SK-N-SH treated with all-trans-retinoic acid at 6 μM for 48 hours (cell line): Measurements from ENCODE around the gene RIMKLA.

Experiments
- ATAC-seq: fragments of 200-7000 bp; cut with Tn5 transposase; 3 replicates; pipeline ENCODE4 v1.9.1; 2020; ENCODE audit warnings: mild to moderate bottlenecking, moderate library complexity
- ARNTL ChIP-seq: fragments of 450-650 bp; formaldehyde crosslinking; IDR thresholded peaks from 2 replicates; pipeline ENCODE4 v1.5.0; 2020; ENCODE audit warnings: low read depth, mild to moderate bottlenecking, moderate library complexity, borderline replicate concordance
- CSDC2 ChIP-seq: fragments of 250-450 bp; sonication (Bioruptor Pico); IDR thresholded peaks from 2 replicates; pipeline ENCODE4 v1.5.0; 2020; ENCODE audit warnings: mild to moderate bottlenecking, moderate library complexity
- ESRRG ChIP-seq: fragments of 250-450 bp; sonication (Bioruptor Pico); IDR thresholded peaks from 2 replicates; pipeline ENCODE4 v1.6.1; 2021; ENCODE audit warnings: mild to moderate bottlenecking
- GLIS3 ChIP-seq: fragments of 250-450 bp; sonication (Bioruptor Pico); IDR thresholded peaks from 2 replicates; pipeline ENCODE4 v1.5.0; 2020; ENCODE audit warnings: mild to moderate bottlenecking, moderate library complexity
- ISL1 ChIP-seq: fragments of 250-450 bp; sonication (Bioruptor Pico); IDR thresholded peaks from 2 replicates; pipeline ENCODE4 v2.1.2; 2022; ENCODE audit warnings: mild to moderate bottlenecking, moderate library complexity
- OSR1 ChIP-seq: fragments of 250-450 bp; sonication (Bioruptor Pico); IDR thresholded peaks from 2 replicates; pipeline ENCODE4 v1.8.0; 2022; ENCODE audit warnings: moderate library complexity, mild to moderate bottlenecking, inconsistent platforms
- PPARA ChIP-seq: fragments of 250-450 bp; sonication (Bioruptor Pico); IDR thresholded peaks from 2 replicates; pipeline ENCODE4 v1.5.0; 2020; ENCODE audit warnings: mild to moderate bottlenecking, borderline replicate concordance
- RARB ChIP-seq: fragments of 250-450 bp; sonication (Bioruptor Pico); IDR thresholded peaks from 2 replicates; pipeline ENCODE4 v1.8.0; 2021; ENCODE audit warnings: mild to moderate bottlenecking, moderate library complexity
- SNAI2 ChIP-seq: fragments of 250-450 bp; sonication (Bioruptor Pico); IDR thresholded peaks from 2 replicates; pipeline ENCODE4 v1.5.0; 2020; ENCODE audit warnings: mild to moderate bottlenecking, moderate library complexity
- TOX ChIP-seq: fragments of 250-450 bp; sonication (Bioruptor Pico); IDR thresholded peaks from 2 replicates; pipeline ENCODE4 v1.8.0; 2021; ENCODE audit warnings: mild to moderate bottlenecking, moderate library complexity, borderline replicate concordance
- ZC3H10 ChIP-seq: fragments of 250-450 bp; sonication (Bioruptor Pico); IDR thresholded peaks from 2 replicates; pipeline ENCODE4 v1.5.1; 2021; ENCODE audit warnings: mild to moderate bottlenecking, moderate library complexity
- ZFP3 ChIP-seq: fragments of 250-450 bp; sonication (Bioruptor Pico); IDR thresholded peaks from 2 replicates; pipeline ENCODE4 v1.5.0; 2020; ENCODE audit warnings: mild to moderate bottlenecking, moderate library complexity
- ZFP30 ChIP-seq: fragments of 450-650 bp; formaldehyde crosslinking; IDR thresholded peaks from 2 replicates; pipeline ENCODE4 v1.5.0; 2022; ENCODE audit warnings: mild to moderate bottlenecking, moderate library complexity
- ZNF565 ChIP-seq: fragments of 450-650 bp; formaldehyde crosslinking; conservative IDR thresholded peaks from 2 replicates; pipeline ENCODE4 v1.5.0; 2020; ENCODE audit warnings: low read depth, mild to moderate bottlenecking, moderate library complexity
- ZNF70 ChIP-seq: fragments of 450-650 bp; formaldehyde crosslinking; IDR thresholded peaks from 2 replicates; pipeline ENCODE4 v1.5.0; 2020; ENCODE audit warnings: mild to moderate bottlenecking, moderate library complexity
- ZNF8 ChIP-seq: fragments of 450-650 bp; formaldehyde crosslinking; IDR thresholded peaks from 2 replicates; pipeline ENCODE4 v1.5.0; 2020; ENCODE audit warnings: mild to moderate bottlenecking, moderate library complexity
- TF ChIP-seq, protein P1 (sequence below): fragments of 250-450 bp; sonication (Bioruptor Pico); IDR thresholded peaks from 2 replicates; pipeline ENCODE4 v1.5.0; 2020; ENCODE audit warnings: mild to moderate bottlenecking, moderate library complexity
- TF ChIP-seq, protein P2 (sequence below): fragments of 250-450 bp; sonication (Bioruptor Pico); IDR thresholded peaks from 2 replicates; pipeline ENCODE4 v1.5.1; 2021; ENCODE audit warnings: mild to moderate bottlenecking, moderate library complexity
- TF ChIP-seq, protein P3 (sequence below): fragments of 250-450 bp; sonication (Bioruptor Pico); IDR thresholded peaks from 2 replicates; pipeline ENCODE4 v1.8.0; 2021; ENCODE audit warnings: low read depth, mild to moderate bottlenecking, moderate library complexity, borderline replicate concordance
- TF ChIP-seq, protein P4 (sequence below): fragments of 250-450 bp; sonication (Bioruptor Pico); IDR thresholded peaks from 2 replicates; pipeline ENCODE4 v1.5.1; 2020; ENCODE audit warnings: low read depth, mild to moderate bottlenecking, moderate library complexity
- TF ChIP-seq, protein P5 (sequence below): fragments of 250-450 bp; sonication (Bioruptor Pico); IDR thresholded peaks from 2 replicates; pipeline ENCODE4 v1.8.0; 2020; ENCODE audit warnings: mild to moderate bottlenecking, moderate library complexity, borderline replicate concordance

The RIMKLA gene

DNA sequence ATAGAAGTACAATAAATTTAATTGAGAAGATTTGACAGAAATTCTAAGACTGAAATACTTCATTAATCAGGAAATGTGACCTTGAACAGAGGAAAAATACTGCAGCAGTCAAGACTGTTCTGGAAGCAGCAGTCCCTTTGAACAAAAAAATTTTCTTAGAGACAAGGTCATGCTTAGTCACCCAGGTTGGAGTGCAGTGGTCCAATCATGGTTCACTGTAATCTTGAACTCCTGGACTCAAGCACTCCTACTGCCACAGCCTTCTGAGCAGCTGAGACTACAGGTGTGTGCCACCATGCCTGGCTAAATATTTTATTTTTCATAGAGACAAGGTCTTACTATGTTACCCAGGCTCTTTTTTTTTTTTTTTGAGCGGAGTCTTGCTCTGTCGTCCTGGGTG is 80.6 kb downstream of the RIMKLA start:
- ATAC-seq = no peak
- TF ChIP-seq, protein P1, sequence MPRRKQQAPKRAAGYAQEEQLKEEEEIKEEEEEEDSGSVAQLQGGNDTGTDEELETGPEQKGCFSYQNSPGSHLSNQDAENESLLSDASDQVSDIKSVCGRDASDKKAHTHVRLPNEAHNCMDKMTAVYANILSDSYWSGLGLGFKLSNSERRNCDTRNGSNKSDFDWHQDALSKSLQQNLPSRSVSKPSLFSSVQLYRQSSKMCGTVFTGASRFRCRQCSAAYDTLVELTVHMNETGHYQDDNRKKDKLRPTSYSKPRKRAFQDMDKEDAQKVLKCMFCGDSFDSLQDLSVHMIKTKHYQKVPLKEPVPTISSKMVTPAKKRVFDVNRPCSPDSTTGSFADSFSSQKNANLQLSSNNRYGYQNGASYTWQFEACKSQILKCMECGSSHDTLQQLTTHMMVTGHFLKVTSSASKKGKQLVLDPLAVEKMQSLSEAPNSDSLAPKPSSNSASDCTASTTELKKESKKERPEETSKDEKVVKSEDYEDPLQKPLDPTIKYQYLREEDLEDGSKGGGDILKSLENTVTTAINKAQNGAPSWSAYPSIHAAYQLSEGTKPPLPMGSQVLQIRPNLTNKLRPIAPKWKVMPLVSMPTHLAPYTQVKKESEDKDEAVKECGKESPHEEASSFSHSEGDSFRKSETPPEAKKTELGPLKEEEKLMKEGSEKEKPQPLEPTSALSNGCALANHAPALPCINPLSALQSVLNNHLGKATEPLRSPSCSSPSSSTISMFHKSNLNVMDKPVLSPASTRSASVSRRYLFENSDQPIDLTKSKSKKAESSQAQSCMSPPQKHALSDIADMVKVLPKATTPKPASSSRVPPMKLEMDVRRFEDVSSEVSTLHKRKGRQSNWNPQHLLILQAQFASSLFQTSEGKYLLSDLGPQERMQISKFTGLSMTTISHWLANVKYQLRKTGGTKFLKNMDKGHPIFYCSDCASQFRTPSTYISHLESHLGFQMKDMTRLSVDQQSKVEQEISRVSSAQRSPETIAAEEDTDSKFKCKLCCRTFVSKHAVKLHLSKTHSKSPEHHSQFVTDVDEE = no peak
- TF ChIP-seq CSDC2 (CRISPR knock-in tag) (no peak), RARB (no peak), TOX (CRISPR knock-in tag) (no peak), ZNF70 (CRISPR knock-in tag) (no peak), GLIS3 (CRISPR knock-in tag) (no peak), PPARA (CRISPR knock-in tag) (no peak), ESRRG (CRISPR knock-in tag) (no peak), SNAI2 (CRISPR knock-in tag) (no peak), ZFP30 (CRISPR knock-in tag) (no peak), ZC3H10 (CRISPR knock-in tag) (no peak), ZNF8 (CRISPR knock-in tag) (no peak), ZFP3 (CRISPR knock-in tag) (no peak)
- TF ChIP-seq, protein P2, sequence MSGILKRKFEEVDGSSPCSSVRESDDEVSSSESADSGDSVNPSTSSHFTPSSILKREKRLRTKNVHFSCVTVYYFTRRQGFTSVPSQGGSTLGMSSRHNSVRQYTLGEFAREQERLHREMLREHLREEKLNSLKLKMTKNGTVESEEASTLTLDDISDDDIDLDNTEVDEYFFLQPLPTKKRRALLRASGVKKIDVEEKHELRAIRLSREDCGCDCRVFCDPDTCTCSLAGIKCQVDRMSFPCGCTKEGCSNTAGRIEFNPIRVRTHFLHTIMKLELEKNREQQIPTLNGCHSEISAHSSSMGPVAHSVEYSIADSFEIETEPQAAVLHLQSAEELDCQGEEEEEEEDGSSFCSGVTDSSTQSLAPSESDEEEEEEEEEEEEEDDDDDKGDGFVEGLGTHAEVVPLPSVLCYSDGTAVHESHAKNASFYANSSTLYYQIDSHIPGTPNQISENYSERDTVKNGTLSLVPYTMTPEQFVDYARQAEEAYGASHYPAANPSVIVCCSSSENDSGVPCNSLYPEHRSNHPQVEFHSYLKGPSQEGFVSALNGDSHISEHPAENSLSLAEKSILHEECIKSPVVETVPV (CRISPR knock-in tag) = no peak
- TF ChIP-seq, protein P3, sequence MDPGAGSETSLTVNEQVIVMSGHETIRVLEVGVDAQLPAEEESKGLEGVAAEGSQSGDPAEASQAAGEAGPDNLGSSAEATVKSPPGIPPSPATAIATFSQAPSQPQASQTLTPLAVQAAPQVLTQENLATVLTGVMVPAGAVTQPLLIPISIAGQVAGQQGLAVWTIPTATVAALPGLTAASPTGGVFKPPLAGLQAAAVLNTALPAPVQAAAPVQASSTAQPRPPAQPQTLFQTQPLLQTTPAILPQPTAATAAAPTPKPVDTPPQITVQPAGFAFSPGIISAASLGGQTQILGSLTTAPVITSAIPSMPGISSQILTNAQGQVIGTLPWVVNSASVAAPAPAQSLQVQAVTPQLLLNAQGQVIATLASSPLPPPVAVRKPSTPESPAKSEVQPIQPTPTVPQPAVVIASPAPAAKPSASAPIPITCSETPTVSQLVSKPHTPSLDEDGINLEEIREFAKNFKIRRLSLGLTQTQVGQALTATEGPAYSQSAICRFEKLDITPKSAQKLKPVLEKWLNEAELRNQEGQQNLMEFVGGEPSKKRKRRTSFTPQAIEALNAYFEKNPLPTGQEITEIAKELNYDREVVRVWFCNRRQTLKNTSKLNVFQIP (CRISPR knock-in tag) = no peak

DNA sequence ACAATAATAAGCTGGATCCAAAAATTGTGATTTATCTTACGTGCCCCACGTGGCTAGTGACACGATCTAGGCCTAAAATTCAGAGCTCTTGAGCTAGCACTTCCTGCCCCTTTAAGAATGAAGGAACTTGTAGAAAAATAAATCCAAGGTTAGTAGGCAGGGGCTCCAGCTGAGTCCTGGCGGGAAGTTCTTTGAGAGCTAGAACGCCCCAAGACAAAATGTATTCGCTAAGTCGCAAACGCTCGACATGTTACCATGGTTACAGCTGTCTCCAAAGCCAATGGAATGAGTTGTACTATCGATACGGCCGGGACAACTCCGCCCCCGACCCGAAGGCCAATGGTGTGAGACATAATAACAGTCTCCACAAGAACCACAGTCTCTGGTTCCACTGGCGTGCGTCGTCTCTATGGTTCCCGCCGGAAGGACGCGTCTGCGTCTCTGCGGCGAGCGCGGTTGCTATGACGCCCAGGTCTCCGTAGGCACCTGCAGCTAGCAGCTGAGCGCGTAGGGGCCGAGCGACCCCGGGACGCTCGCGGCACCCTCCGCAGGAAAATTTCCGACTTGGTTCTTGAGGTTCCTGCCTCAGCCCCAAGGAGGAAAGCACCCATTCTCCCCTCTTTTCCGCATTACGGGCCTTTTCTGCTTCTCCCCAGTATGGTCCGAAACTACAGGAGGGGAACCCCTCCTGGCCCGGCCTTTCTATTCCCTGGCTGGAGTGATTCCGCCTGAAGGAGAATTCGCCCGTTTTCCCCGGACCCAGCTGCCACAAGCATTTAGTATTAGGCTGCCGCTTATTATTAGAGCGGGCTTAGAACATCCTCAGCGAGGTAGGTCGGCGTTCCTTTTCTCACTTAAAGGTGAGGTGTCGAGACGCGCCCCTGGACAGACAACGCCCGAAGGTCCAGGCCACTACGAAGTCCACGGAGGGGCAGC is 82.5 kb downstream of the RIMKLA start, which contains the start of gene CCDC30:
Gene CCDC30 (plus strand): TSS at position 459 of the 936 bp plus-strand sequence. CDS start 17,266 bp downstream, outside the sequence.
- ATAC-seq = peak; percentile 100
- TF ChIP-seq SNAI2 (CRISPR knock-in tag) (no peak), ZNF8 (CRISPR knock-in tag) (no peak), ZNF70 (CRISPR knock-in tag) (no peak), ARNTL (CRISPR knock-in tag) (no peak), ZNF565 (CRISPR knock-in tag) (no peak), ZFP30 (CRISPR knock-in tag) (no peak), RARB (no peak), OSR1 (CRISPR knock-in tag) (no peak), TOX (CRISPR knock-in tag) (no peak)

DNA sequence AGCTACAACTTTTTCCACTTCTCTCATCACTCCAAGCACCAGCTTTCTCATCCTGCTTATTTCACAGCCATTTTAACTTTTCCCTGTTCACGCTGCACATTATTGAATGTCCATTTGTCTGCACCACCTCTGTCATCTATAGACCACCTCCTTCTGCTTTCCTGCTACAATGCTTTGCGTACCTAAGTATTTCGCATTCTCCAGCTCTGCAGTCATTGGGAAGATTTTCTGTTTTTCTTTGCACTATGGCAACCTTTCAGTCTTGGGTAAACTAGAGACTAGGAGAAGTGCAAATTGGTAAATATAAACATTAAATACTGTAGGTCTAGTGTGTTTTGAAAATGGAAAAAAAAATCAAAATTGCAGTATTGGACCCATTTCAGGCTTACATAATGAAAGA is 83.3 kb downstream of the RIMKLA start:
- TF ChIP-seq ISL1 (CRISPR knock-in tag) (no peak), ZC3H10 (CRISPR knock-in tag) (no peak), ARNTL (CRISPR knock-in tag) (no peak), PPARA (CRISPR knock-in tag) (no peak), CSDC2 (CRISPR knock-in tag) (no peak), ZFP30 (CRISPR knock-in tag) (no peak), ESRRG (CRISPR knock-in tag) (no peak), GLIS3 (CRISPR knock-in tag) (no peak), ZNF70 (CRISPR knock-in tag) (no peak)
- TF ChIP-seq, protein P4, sequence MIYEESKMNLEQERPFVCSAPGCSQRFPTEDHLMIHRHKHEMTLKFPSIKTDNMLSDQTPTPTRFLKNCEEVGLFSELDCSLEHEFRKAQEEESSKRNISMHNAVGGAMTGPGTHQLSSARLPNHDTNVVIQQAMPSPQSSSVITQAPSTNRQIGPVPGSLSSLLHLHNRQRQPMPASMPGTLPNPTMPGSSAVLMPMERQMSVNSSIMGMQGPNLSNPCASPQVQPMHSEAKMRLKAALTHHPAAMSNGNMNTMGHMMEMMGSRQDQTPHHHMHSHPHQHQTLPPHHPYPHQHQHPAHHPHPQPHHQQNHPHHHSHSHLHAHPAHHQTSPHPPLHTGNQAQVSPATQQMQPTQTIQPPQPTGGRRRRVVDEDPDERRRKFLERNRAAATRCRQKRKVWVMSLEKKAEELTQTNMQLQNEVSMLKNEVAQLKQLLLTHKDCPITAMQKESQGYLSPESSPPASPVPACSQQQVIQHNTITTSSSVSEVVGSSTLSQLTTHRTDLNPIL (CRISPR knock-in tag) = no peak
- TF ChIP-seq, protein P3 (CRISPR knock-in tag) = no peak
- TF ChIP-seq, protein P5, sequence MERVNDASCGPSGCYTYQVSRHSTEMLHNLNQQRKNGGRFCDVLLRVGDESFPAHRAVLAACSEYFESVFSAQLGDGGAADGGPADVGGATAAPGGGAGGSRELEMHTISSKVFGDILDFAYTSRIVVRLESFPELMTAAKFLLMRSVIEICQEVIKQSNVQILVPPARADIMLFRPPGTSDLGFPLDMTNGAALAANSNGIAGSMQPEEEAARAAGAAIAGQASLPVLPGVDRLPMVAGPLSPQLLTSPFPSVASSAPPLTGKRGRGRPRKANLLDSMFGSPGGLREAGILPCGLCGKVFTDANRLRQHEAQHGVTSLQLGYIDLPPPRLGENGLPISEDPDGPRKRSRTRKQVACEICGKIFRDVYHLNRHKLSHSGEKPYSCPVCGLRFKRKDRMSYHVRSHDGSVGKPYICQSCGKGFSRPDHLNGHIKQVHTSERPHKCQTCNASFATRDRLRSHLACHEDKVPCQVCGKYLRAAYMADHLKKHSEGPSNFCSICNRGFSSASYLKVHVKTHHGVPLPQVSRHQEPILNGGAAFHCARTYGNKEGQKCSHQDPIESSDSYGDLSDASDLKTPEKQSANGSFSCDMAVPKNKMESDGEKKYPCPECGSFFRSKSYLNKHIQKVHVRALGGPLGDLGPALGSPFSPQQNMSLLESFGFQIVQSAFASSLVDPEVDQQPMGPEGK (CRISPR knock-in tag) = no peak
- no peak for ATAC-seq
